ENCODE results near the gene NFX1. TPM values are rescaled to one million over a fixed set of nuclear protein-coding genes. Genes with fewer than 3 reads are reported as not detected.

NFX1 gene
- total and polyA plus RNA-seq, 2 experiments from 2014 or later: 18.5 to 19.5 TPM

GRCh38 chr9:33374634-33375237 lies 84.4 kb downstream of the NFX1 start:
- H3K9me2 ChIP-seq (replicated peaks; ENCODE audit: insufficient read depth): no peaks in the 10 kb centered on the region
- 65% methylated on average over 6 of the region's 6 CpGs for WGBS (ENCODE audit: low lambda C conversion rate, missing lambda C conversion rate)
- no peak overlapping the region for H3K4me3 ChIP-seq
- H3K9me3 ChIP-seq (ENCODE audit: low read depth): no peaks in the 10 kb centered on the region
- H3K4me2 ChIP-seq: peak overlapping the region; percentile 59
- peak overlapping the region; percentile 33 for H3K27ac ChIP-seq
- no peaks in the 10 kb centered on the region for H3K79me2 ChIP-seq
- peak overlapping the region; percentile 3 for H2AFZ ChIP-seq
- no peaks in the 10 kb centered on the region for H3K36me3 ChIP-seq (replicated peaks; ENCODE audit: insufficient read depth, low read depth)
- H3K27me3 ChIP-seq: no peaks in the 10 kb centered on the region
- no peaks in the 10 kb centered on the region for H4K20me1 ChIP-seq (ENCODE audit: insufficient read depth, poor library complexity, severe bottlenecking)
- DNase-seq (ENCODE audit: low spot score): peak; percentile 91
- TF ChIP-seq CTCF (IDR thresholded peaks at IDR 0.05; ENCODE audit: poor library complexity) (peak; percentile 89), EZH2 (IDR thresholded peaks at IDR 0.05; ENCODE audit: borderline replicate concordance) (no peak)
- H3K4me1 ChIP-seq (ENCODE audit: insufficient read depth): no peaks in the 10 kb centered on the region

- Histone ChIP-seq H3K4me1 (ENCODE audit: insufficient read depth) (no peaks in the 10 kb centered on the region), H3K27ac (peak overlapping the region; percentile 33), H3K4me3 (no peak overlapping the region), H2AFZ (peak overlapping the region; percentile 3), H3K4me2 (peak overlapping the region; percentile 59), H4K20me1 (ENCODE audit: insufficient read depth, poor library complexity, severe bottlenecking) (no peaks in the 10 kb centered on the region), H3K79me2 (no peaks in the 10 kb centered on the region), H3K27me3 (no peaks in the 10 kb centered on the region), H3K9me3 (ENCODE audit: low read depth) (no peaks in the 10 kb centered on the region), H3K9me2 (replicated peaks; ENCODE audit: insufficient read depth) (no peaks in the 10 kb centered on the region), H3K36me3 (replicated peaks; ENCODE audit: insufficient read depth, low read depth) (no peaks in the 10 kb centered on the region)
- TF ChIP-seq EZH2phosphoT487 (IDR thresholded peaks at IDR 0.05; ENCODE audit: low read depth, severe bottlenecking, unreplicated experiment): no peak
- no peak for TF ChIP-seq EZH2 (IDR thresholded peaks at IDR 0.05; ENCODE audit: borderline replicate concordance)
- no peak for TF ChIP-seq CTCF (IDR thresholded peaks at IDR 0.05; ENCODE audit: poor library complexity)
- peak; percentile 27 for DNase-seq (ENCODE audit: low spot score)
- 63% methylated on average over 15 of the region's 15 CpGs for WGBS (ENCODE audit: low lambda C conversion rate, missing lambda C conversion rate)
Observed at GRCh38 chr9:33375238-33375840, 85.0 kb downstream of the NFX1 start.

- no peaks in the 10 kb centered on the region for H4K20me1 ChIP-seq (ENCODE audit: insufficient read depth, poor library complexity, severe bottlenecking)
- H3K4me3 ChIP-seq: no peak overlapping the region
- H3K27me3 ChIP-seq: no peaks in the 10 kb centered on the region
- H3K79me2 ChIP-seq: no peaks in the 10 kb centered on the region
- no peak for TF ChIP-seq EZH2 (IDR thresholded peaks at IDR 0.05; ENCODE audit: borderline replicate concordance)
- WGBS (ENCODE audit: low lambda C conversion rate, missing lambda C conversion rate): 91% methylated on average over 7 of the region's 7 CpGs
- H3K9me2 ChIP-seq (replicated peaks; ENCODE audit: insufficient read depth): no peaks in the 10 kb centered on the region
- H2AFZ ChIP-seq: no peak overlapping the region
- DNase-seq (ENCODE audit: low spot score): no peak
- H3K4me2 ChIP-seq: no peak overlapping the region
- no peaks in the 10 kb centered on the region for H3K4me1 ChIP-seq (ENCODE audit: insufficient read depth)
- peak overlapping the region; percentile 33 for H3K27ac ChIP-seq
- no peaks in the 10 kb centered on the region for H3K9me3 ChIP-seq (ENCODE audit: low read depth)
- H3K36me3 ChIP-seq (replicated peaks; ENCODE audit: insufficient read depth, low read depth): no peaks in the 10 kb centered on the region
Observed at GRCh38 chr9:33375841-33376321, 85.6 kb downstream of the NFX1 start.

- H2AFZ ChIP-seq: no peak overlapping the region
- H3K27ac ChIP-seq: no peak overlapping the region
- H3K4me1 ChIP-seq (ENCODE audit: insufficient read depth): no peaks in the 10 kb centered on the region
- no peak overlapping the region for H3K4me2 ChIP-seq
- TF ChIP-seq EZH2 (IDR thresholded peaks at IDR 0.05; ENCODE audit: borderline replicate concordance) (no peak), EZH2phosphoT487 (IDR thresholded peaks at IDR 0.05; ENCODE audit: low read depth, severe bottlenecking, unreplicated experiment) (no peak), CTCF (IDR thresholded peaks at IDR 0.05; ENCODE audit: poor library complexity) (no peak)
- WGBS (ENCODE audit: low lambda C conversion rate, missing lambda C conversion rate): 88% methylated on average over 12 of the region's 12 CpGs
- DNase-seq (ENCODE audit: low spot score): no peak
- no peaks in the 10 kb centered on the region for H3K27me3 ChIP-seq
- H3K9me2 ChIP-seq (replicated peaks; ENCODE audit: insufficient read depth): no peaks in the 10 kb centered on the region
- no peaks in the 10 kb centered on the region for H4K20me1 ChIP-seq (ENCODE audit: insufficient read depth, poor library complexity, severe bottlenecking)
- H3K79me2 ChIP-seq: no peaks in the 10 kb centered on the region
- H3K36me3 ChIP-seq (replicated peaks; ENCODE audit: insufficient read depth, low read depth): no peaks in the 10 kb centered on the region
- H3K4me3 ChIP-seq: no peak overlapping the region
- no peaks in the 10 kb centered on the region for H3K9me3 ChIP-seq (ENCODE audit: low read depth)
Observed at GRCh38 chr9:33377089-33377715, 86.9 kb downstream of the NFX1 start.

Measured in hepatocyte (in vitro differentiated cells).